IMR-90 (cell line): Measurements from ENCODE around the gene SLC22A2. TPM values are rescaled to one million over a fixed set of nuclear protein-coding genes. Genes with fewer than 3 reads are reported as not detected.

Experiments
- ATAC-seq: fragments of 200-7000 bp; cut with Tn5 transposase; 2 replicates; pipeline ENCODE4 v1.9.1; 2020; ENCODE audit warnings: low read depth, mild to moderate bottlenecking, moderate library complexity
- BruUV-seq: library from RNA; stranded (reverse); fragments of 400-500 nt; replicated peaks from 2 replicates; lab custom pipeline; 2021; lab: Mats Ljungman, UMichigan
- CTCF ChIA-PET: fragments of 300-600 bp; formaldehyde crosslinking; extraction: SDS; loops from one replicate; lab custom pipeline; 2021; ENCODE audit warnings: antibody characterized with exemption; lab: Yijun Ruan, JAX
- POLR2A ChIA-PET: fragments of 300-600 bp; sonication (Branson Sonifier 250); formaldehyde crosslinking; loops from one replicate; lab custom pipeline; 2022; ENCODE audit warnings: antibody characterized with exemption; ENCODE audit not compliant: unreplicated experiment; lab: Charles Lee
- DNase-seq: peaks from one replicate; pipeline ENCODE4 v3.0.0; 2013
- H2AFZ ChIP-seq: replicated peaks from 2 replicates; pipeline ENCODE3; 2013; ENCODE audit warnings: low read length, mild to moderate bottlenecking; ENCODE audit not compliant: poor library complexity
- H2AK5ac ChIP-seq: 2 replicates; pipeline ENCODE4 v1.6.1; 2013; ENCODE audit warnings: low read depth, low read length, inconsistent platforms
- H2AK9ac ChIP-seq: replicated peaks from 2 replicates; pipeline ENCODE3; 2013; ENCODE audit warnings: mild to moderate bottlenecking, low read depth, low read length, moderate library complexity; ENCODE audit not compliant: poor library complexity
- H2BK120ac ChIP-seq: 2 replicates; pipeline ENCODE4 v1.6.1; 2013; ENCODE audit warnings: low read depth, low read length, inconsistent platforms
- H2BK15ac ChIP-seq: 3 replicates; pipeline ENCODE4 v1.6.1; 2013; ENCODE audit warnings: low read depth, low read length, inconsistent platforms
- H2BK20ac ChIP-seq: 2 replicates; pipeline ENCODE4 v1.6.1; 2013; ENCODE audit warnings: low read depth, mild to moderate bottlenecking, inconsistent platforms, low read length, moderate library complexity
- H2BK5ac ChIP-seq: 2 replicates; pipeline ENCODE4 v1.6.1; 2013; ENCODE audit warnings: mild to moderate bottlenecking, low read depth, low read length, inconsistent platforms; ENCODE audit not compliant: poor library complexity, severe bottlenecking
- H3K14ac ChIP-seq: replicated peaks from 2 replicates; pipeline ENCODE4 v1.6.1; 2013; ENCODE audit warnings: low read depth, low read length, inconsistent platforms
- H3K18ac ChIP-seq: 2 replicates; pipeline ENCODE4 v1.6.1; 2013; ENCODE audit warnings: low read depth, low read length, control low read depth
- H3K23ac ChIP-seq: 2 replicates; pipeline ENCODE4 v1.6.1; 2013; ENCODE audit warnings: low read depth, low read length, inconsistent platforms
- H3K27ac ChIP-seq: 2 replicates; pipeline ENCODE4 v1.5.1; 2013; ENCODE audit warnings: mild to moderate bottlenecking, control low read depth, low read length; ENCODE audit not compliant: insufficient read depth
- H3K27me3 ChIP-seq: 2 replicates; pipeline ENCODE4 v1.6.1; 2013; ENCODE audit warnings: low read length; ENCODE audit not compliant: control insufficient read depth, insufficient read depth
- H3K36me3 ChIP-seq: 2 replicates; pipeline ENCODE4 v1.6.1; 2013; ENCODE audit warnings: low read length, mixed read lengths; ENCODE audit not compliant: control insufficient read depth, insufficient read depth
- H3K4ac ChIP-seq: 2 replicates; pipeline ENCODE4 v1.6.1; 2013; ENCODE audit warnings: low read depth, low read length, inconsistent platforms
- H3K4me1 ChIP-seq: 2 replicates; pipeline ENCODE4 v1.6.1; 2013; ENCODE audit warnings: low read length, mixed read lengths; ENCODE audit not compliant: control insufficient read depth, insufficient read depth
- H3K4me2 ChIP-seq: 2 replicates; pipeline ENCODE4 v1.6.1; 2013; ENCODE audit warnings: low read depth, mild to moderate bottlenecking, control low read depth, low read length, moderate library complexity
- H3K4me3 ChIP-seq: 2 replicates; pipeline ENCODE4 v1.5.1; 2013; ENCODE audit warnings: low read depth, mild to moderate bottlenecking, control low read depth, low read length, moderate library complexity; ENCODE audit not compliant: insufficient read depth
- H3K56ac ChIP-seq: 2 replicates; pipeline ENCODE4 v1.6.1; 2013; ENCODE audit warnings: low read length, inconsistent platforms; ENCODE audit not compliant: insufficient read depth; ENCODE audit errors: extremely low read depth
- H3K79me1 ChIP-seq, 2 experiments: 2 replicates each; pipeline ENCODE4 v1.6.1; 2013; ENCODE audit warnings: low read length in 2 of 2, inconsistent platforms in 1 of 2, low read depth in 1 of 2
- H3K9ac ChIP-seq: 2 replicates; pipeline ENCODE4 v1.6.1; 2013; ENCODE audit warnings: low read depth, low read length, control low read depth
- H3K9me1 ChIP-seq: 2 replicates; pipeline ENCODE4 v1.6.1; 2013; ENCODE audit warnings: low read length, inconsistent platforms; ENCODE audit not compliant: insufficient read depth
- H3K9me3 ChIP-seq: 2 replicates; pipeline ENCODE4 v1.6.1; 2013; ENCODE audit warnings: low read length; ENCODE audit not compliant: control insufficient read depth, insufficient read depth
- H4K20me1 ChIP-seq: 2 replicates; pipeline ENCODE4 v1.6.1; 2013; ENCODE audit warnings: low read length, inconsistent platforms; ENCODE audit not compliant: insufficient read depth
- H4K5ac ChIP-seq: 2 replicates; pipeline ENCODE4 v1.6.1; 2013; ENCODE audit warnings: mild to moderate bottlenecking, low read depth, low read length, control low read depth
- H4K8ac ChIP-seq, 2 experiments: 2 replicates each; pipeline ENCODE4 v1.6.1; 2013; ENCODE audit warnings: low read depth in 2 of 2, low read length in 2 of 2, control low read depth in 1 of 2, inconsistent platforms in 1 of 2
- H4K91ac ChIP-seq: 2 replicates; pipeline ENCODE4 v1.6.1; 2013; ENCODE audit warnings: low read depth, low read length, inconsistent platforms; ENCODE audit not compliant: insufficient read depth
- CEBPB ChIP-seq: IDR thresholded peaks from 2 replicates; pipeline ENCODE4 v1.6.1; 2012; ENCODE audit warnings: low read depth, low read length, improper control_type of control experiment
- CHD1 ChIP-seq: IDR thresholded peaks from 2 replicates; pipeline ENCODE4 v1.6.1; 2012; ENCODE audit warnings: low read depth, low read length, improper control_type of control experiment
- CTCF ChIP-seq: conservative IDR thresholded peaks from 2 replicates; pipeline ENCODE4 v1.5.1; 2012; ENCODE audit warnings: mild to moderate bottlenecking, low read depth, low read length, improper control_type of control experiment
- ELK1 ChIP-seq: fragments of 150-350 bp; IDR thresholded peaks from 2 replicates; pipeline ENCODE4 v1.6.1; 2016; ENCODE audit warnings: low read depth, mild to moderate bottlenecking, low read length, moderate library complexity, borderline replicate concordance
- FOS ChIP-seq: fragments of 150-350 bp; IDR thresholded peaks from 2 replicates; pipeline ENCODE4 v1.6.1; 2016; ENCODE audit warnings: low read depth, low read length
- MAFK ChIP-seq: IDR thresholded peaks from 2 replicates; pipeline ENCODE4 v1.6.1; 2012; ENCODE audit warnings: low read depth, low read length, improper control_type of control experiment
- MAZ ChIP-seq: IDR thresholded peaks from 2 replicates; pipeline ENCODE4 v1.6.1; 2012; ENCODE audit warnings: low read depth, mild to moderate bottlenecking, low read length, improper control_type of control experiment, moderate library complexity, borderline replicate concordance
- MXI1 ChIP-seq: IDR thresholded peaks from 2 replicates; pipeline ENCODE4 v1.6.1; 2012; ENCODE audit warnings: low read depth, mild to moderate bottlenecking, low read length, moderate library complexity, borderline replicate concordance
- NFE2L2 ChIP-seq: fragments of 150-350 bp; IDR thresholded peaks from 2 replicates; pipeline ENCODE4 v1.6.1; 2016; ENCODE audit warnings: low read depth, mild to moderate bottlenecking, low read length
- POLR2A ChIP-seq: IDR thresholded peaks from 2 replicates; pipeline ENCODE4 v1.6.1; 2012; ENCODE audit warnings: mild to moderate bottlenecking, low read depth, low read length
- RAD21 ChIP-seq: IDR thresholded peaks from 2 replicates; pipeline ENCODE4 v1.6.1; 2012; ENCODE audit warnings: low read length, improper control_type of control experiment
- RCOR1 ChIP-seq: IDR thresholded peaks from 2 replicates; pipeline ENCODE4 v1.6.1; 2012; ENCODE audit warnings: mild to moderate bottlenecking, low read length, improper control_type of control experiment; ENCODE audit not compliant: insufficient replicate concordance
- SMC3 ChIP-seq: fragments of 150-350 bp; IDR thresholded peaks from 2 replicates; pipeline ENCODE4 v1.6.1; 2016; ENCODE audit warnings: low read depth, mild to moderate bottlenecking, antibody characterized with exemption, low read length, moderate library complexity
- USF2 ChIP-seq: fragments of 150-350 bp; IDR thresholded peaks from 2 replicates; pipeline ENCODE4 v1.6.1; 2017; ENCODE audit warnings: mild to moderate bottlenecking, antibody characterized with exemption, low read length, low read depth
- WGBS, 2 experiments: methylation state at CpG; one replicate each; pipeline versions ENCODE4 v1.1.5 to v1.1.7; 2013; ENCODE audit warnings: missing lambda C conversion rate in 2 of 2; ENCODE audit not compliant: insufficient read length in 1 of 2; ENCODE audit errors: extremely low coverage in 2 of 2; 5-methylcytosine and 5-hydroxymethylcytosine counted together
- dilution Hi-C: fragments of 300-500 bp; cut with HindIII; formaldehyde crosslinking; loops from one replicate; pipeline ENCODE4 v1.14.3; 2018; ENCODE audit warnings: low sequenced_read_pairs; ENCODE audit not compliant: unreplicated experiment
- in situ Hi-C: fragments of 300-500 bp; cut with MboI; formaldehyde crosslinking; loops from 3 replicates; pipeline ENCODE4 v1.14.3; 2019; ENCODE audit warnings: low sequenced_read_pairs, inconsistent platforms, mixed read lengths
- intact Hi-C: fragments of 100-400 bp; cut with micrococcal nuclease; formaldehyde crosslinking; loops from 2 replicates; pipeline ENCODE4 v1.10.0; 2022
- polyA plus RNA-seq, 3 experiments: library from polyadenylated mRNA; depleted of rRNA; stranded (reverse); fragments of >200 nt; gene quantifications; 2 replicates each; pipeline ENCODE4 v1.2.3, GENCODE V29; 2012; ENCODE audit warnings: low replicate concordance in 1 of 3
- total RNA-seq: library from RNA; depleted of rRNA; stranded (reverse); fragments of >200 nt; gene quantifications from 2 replicates; pipeline ENCODE4 v1.2.3, GENCODE V29; 2012

SLC22A2 gene
- total and polyA plus RNA-seq, 2 of the 4 experiments (the other 2 are of a cell fraction), result not detected

- Histone ChIP-seq H3K4me3 (no peak overlapping the region), H2BK120ac (no peak overlapping the region), H3K27me3 (no peaks in the 10 kb centered on the region), H4K91ac (no peak overlapping the region), H2AK5ac (no peak overlapping the region), H2AFZ (no peak overlapping the region), H3K18ac (no peak overlapping the region), H3K23ac (no peak overlapping the region), H4K20me1 (no peaks in the 10 kb centered on the region), H3K79me1 (no peaks in the 10 kb centered on the region), H3K9me3 (no peaks in the 10 kb centered on the region), H3K4ac (no peak overlapping the region), H4K8ac (no peak overlapping the region), H2BK5ac (no peak overlapping the region), H3K14ac (no peak overlapping the region), H3K4me1 (no peaks in the 10 kb centered on the region), H3K27ac (no peak overlapping the region), H3K4me2 (no peak overlapping the region), H3K9me1 (no peaks in the 10 kb centered on the region), H4K5ac (no peak overlapping the region), H2BK15ac (no peak overlapping the region), H3K36me3 (no peaks in the 10 kb centered on the region), H2AK9ac (no peak overlapping the region), H2BK20ac (no peak overlapping the region), H3K9ac (no peak overlapping the region), H3K56ac (no peak overlapping the region)
- WGBS, 2 experiments, result 43% methylated on average over 4 of the region's 9 CpGs; no CpG with 5 or more reads in 1 of the 2 experiments
- intact Hi-C loops, result no loop called here
- POLR2A ChIA-PET, result no interaction called here
- CTCF ChIA-PET, result no interaction called here
- no peak for ATAC-seq
- DNase-seq, result no peak
- dilution Hi-C loops, result no loop called here
- no peak for TF ChIP-seq ELK1
- no peak for TF ChIP-seq MXI1
- TF ChIP-seq SMC3, result no peak
- no peak for TF ChIP-seq RAD21
- no peak for TF ChIP-seq CHD1
- TF ChIP-seq CEBPB, result no peak
- TF ChIP-seq FOS, result no peak
- TF ChIP-seq RCOR1, result no peak
- TF ChIP-seq POLR2A, result no peak
- no peak for TF ChIP-seq CTCF
- no peak for TF ChIP-seq MAFK
- no peak for TF ChIP-seq USF2
- no peak for TF ChIP-seq MAZ
- no peak for TF ChIP-seq NFE2L2
- no TSS peak for BruUV-seq
- in situ Hi-C loops, result no loop called here
These were observed 84.7 kb downstream of the SLC22A2 start for GRCh38 chr6:160173806-160174527.
